GM12872 (cell line): ENCODE measurements around the gene LCE7A.

ENCODE experiments used
- CTCF ChIP-seq: IDR thresholded peaks from 3 replicates; pipeline ENCODE4 v1.5.1; 2011; ENCODE audit warnings: low read depth, mild to moderate bottlenecking, low read length, moderate library complexity; ENCODE audit not compliant: insufficient read depth

Gene LCE7A

DNA sequence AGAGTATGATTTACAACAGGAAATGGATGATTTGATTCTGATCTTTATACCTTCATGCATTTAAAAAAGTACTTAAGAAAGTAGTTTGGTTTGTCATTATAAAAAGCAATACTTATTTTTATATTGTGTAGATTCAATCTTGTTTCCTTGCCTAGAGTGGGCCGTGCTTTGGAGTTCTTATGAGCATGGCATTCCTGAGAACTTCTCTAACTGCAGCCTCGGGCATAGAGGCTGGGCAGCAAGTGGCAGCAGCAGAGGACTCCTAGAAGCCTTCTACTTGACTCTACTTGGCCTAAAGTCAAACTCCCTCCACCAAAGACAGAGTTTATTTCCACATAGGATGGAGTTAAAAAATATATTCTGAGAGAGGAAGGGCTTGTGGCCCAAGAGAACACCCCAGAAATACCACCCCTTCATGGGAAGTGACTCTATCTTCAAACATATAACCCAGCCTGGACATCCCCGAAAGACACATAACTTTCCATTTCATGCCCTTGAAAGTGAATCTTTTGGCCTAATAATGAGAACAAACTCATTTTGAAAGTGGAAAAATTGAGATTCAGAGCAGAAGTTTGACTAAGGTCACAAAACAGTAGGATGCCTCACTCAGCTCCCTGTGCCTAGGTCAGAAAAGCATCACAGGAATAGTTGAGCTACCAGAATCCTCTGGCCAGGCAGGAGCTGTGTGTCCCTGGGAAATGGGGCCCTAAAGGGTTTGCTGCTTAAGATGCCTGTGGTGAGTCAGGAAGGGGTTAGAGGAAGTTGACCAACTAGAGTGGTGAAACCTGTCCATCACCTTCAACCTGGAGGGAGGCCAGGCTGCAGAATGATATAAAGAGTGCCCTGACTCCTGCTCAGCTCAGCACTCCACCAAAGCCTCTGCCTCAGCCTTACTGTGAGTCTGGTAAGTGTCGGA is 48.1 kb downstream of the LCE7A start, which contains the start of gene IVL:
TSS of gene IVL (plus strand) at position 861 of the 916 bp plus-strand sequence. CDS start 1,252 bp downstream, outside the sequence.
- no peak for TF ChIP-seq CTCF

DNA sequence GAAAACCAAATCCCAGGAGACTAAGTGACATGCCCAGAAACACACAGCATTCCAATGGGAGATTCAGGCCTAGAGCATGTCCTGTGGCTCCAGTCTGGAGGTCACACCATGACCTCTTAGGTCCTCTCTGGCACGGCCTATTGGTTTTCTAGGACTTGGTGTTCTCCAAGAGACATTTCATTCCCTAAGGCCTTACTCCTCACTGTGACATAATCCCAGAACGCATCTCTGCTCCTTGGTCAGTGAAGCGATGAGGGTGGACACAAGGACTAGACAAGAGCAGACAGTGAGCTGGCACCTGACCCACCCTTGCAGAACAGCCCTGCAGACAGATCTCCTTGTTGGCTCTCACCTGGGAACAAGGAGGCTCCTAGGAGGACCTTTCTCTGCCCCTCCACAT is 49.4 kb downstream of the LCE7A start:
- no peak for TF ChIP-seq CTCF
